ENCODE data around the gene ZNF576. TPM values are rescaled to one million over a fixed set of nuclear protein-coding genes. Genes with fewer than 3 reads are reported as not detected.
"Not testable (repeated sequence)": the region's sequence is repeated elsewhere in the genome, so short reads cannot be mapped to it uniquely, and the experiment has no call there.

ZNF576 gene
- 9.3 TPM for total RNA-seq
- long read RNA-seq, partial matches to known transcripts = 0 of 1 reads
- long read RNA-seq, other reads (novel, unspliced or antisense) = 0 of 1 reads

GRCh38 chr19:43595999-43596841 is at the start of gene ZNF576, which contains the start of gene IRGQ:
TSS of gene ZNF576 (plus strand) at chr19:43596595. CDS start at chr19:43597109, 514 bp downstream.
TSS of gene IRGQ (minus strand) at chr19:43596134. CDS start at chr19:43595338, 796 bp downstream.
- DNase-seq (ENCODE audit: missing footprints) = peak; percentile 100
- peak; percentile 95 for ATAC-seq
- intact Hi-C loops (cut with DNase I) = loop anchor here (1.0 to 10.0 kb wide), 4 partner anchors 21 to 131 kb away; partner anchors contain the start of genes LYPD3, PINLYP, XRCC1 and ZNF428

GRCh38 chr19:43547926-43548325 is 48.5 kb upstream of the ZNF576 start:
- DNase-seq (ENCODE audit: missing footprints); ATAC-seq; intact Hi-C loops (cut with DNase I): not testable (repeated sequence)

GRCh38 chr19:43548706-43549105 is 47.7 kb upstream of the ZNF576 start:
- intact Hi-C loops (cut with DNase I) = no loop called here
- DNase-seq (ENCODE audit: missing footprints) (no peak), ATAC-seq (no peak)

GRCh38 chr19:43551399-43552197 is 44.8 kb upstream of the ZNF576 start:
- intact Hi-C loops (cut with DNase I) = no loop called here
- ATAC-seq (no peak), DNase-seq (ENCODE audit: missing footprints) (no peak)

- no peak for ATAC-seq
- intact Hi-C loops (cut with DNase I) = no loop called here
- no peak for DNase-seq (ENCODE audit: missing footprints)
Observed at GRCh38 chr19:43552198-43552450, 44.3 kb upstream of the ZNF576 start.

- ATAC-seq (no peak), DNase-seq (ENCODE audit: missing footprints) (no peak)
- intact Hi-C loops (cut with DNase I) = no loop called here
Observed at GRCh38 chr19:43552616-43553015, 43.8 kb upstream of the ZNF576 start.

- DNase-seq (ENCODE audit: missing footprints) (no peak), ATAC-seq (no peak)
- intact Hi-C loops (cut with DNase I) = no loop called here
Observed at GRCh38 chr19:43553656-43554055, 42.7 kb upstream of the ZNF576 start.

GRCh38 chr19:43554317-43554895 is 42.0 kb upstream of the ZNF576 start:
- DNase-seq (ENCODE audit: missing footprints) (no peak), ATAC-seq (no peak)
- intact Hi-C loops (cut with DNase I) = no loop called here

- no peak for DNase-seq (ENCODE audit: missing footprints)
- no peak for ATAC-seq
- intact Hi-C loops (cut with DNase I) = no loop called here
Observed at GRCh38 chr19:43555185-43555770, 41.1 kb upstream of the ZNF576 start.

GRCh38 chr19:43560687-43561086 is 35.7 kb upstream of the ZNF576 start:
- intact Hi-C loops (cut with DNase I) = no loop called here
- no peak for ATAC-seq
- no peak for DNase-seq (ENCODE audit: missing footprints)

- DNase-seq (ENCODE audit: missing footprints) (no peak), ATAC-seq (no peak)
- intact Hi-C loops (cut with DNase I) = no loop called here
Observed at GRCh38 chr19:43561139-43561970, 35.0 kb upstream of the ZNF576 start.

GRCh38 chr19:43562226-43562697 is 34.1 kb upstream of the ZNF576 start:
- DNase-seq (ENCODE audit: missing footprints) (no peak), ATAC-seq (no peak)
- intact Hi-C loops (cut with DNase I) = no loop called here

GRCh38 chr19:43562698-43563241 is 33.6 kb upstream of the ZNF576 start:
- DNase-seq (ENCODE audit: missing footprints) = peak; percentile 92
- peak; percentile 94 for ATAC-seq
- intact Hi-C loops (cut with DNase I) = no loop called here

- ATAC-seq = no peak
- intact Hi-C loops (cut with DNase I) = no loop called here
- no peak for DNase-seq (ENCODE audit: missing footprints)
Observed at GRCh38 chr19:43563816-43564457, 32.5 kb upstream of the ZNF576 start.

- no peak for ATAC-seq
- intact Hi-C loops (cut with DNase I) = no loop called here
- no peak for DNase-seq (ENCODE audit: missing footprints)
Observed at GRCh38 chr19:43564800-43565199, 31.6 kb upstream of the ZNF576 start.

- DNase-seq (ENCODE audit: missing footprints) (no peak), ATAC-seq (no peak)
- intact Hi-C loops (cut with DNase I) = no loop called here
Observed at GRCh38 chr19:43569657-43570056, 26.7 kb upstream of the ZNF576 start.

GRCh38 chr19:43570174-43570791 is 26.1 kb upstream of the ZNF576 start:
- intact Hi-C loops (cut with DNase I) = no loop called here
- ATAC-seq (no peak), DNase-seq (ENCODE audit: missing footprints) (no peak)
